GM21526 (cell line): ENCODE measurements around the gene ATP6V0E1.
"Not testable (repeated sequence)": the region's sequence is repeated elsewhere in the genome, so short reads cannot be mapped to it uniquely, and the experiment has no call there.

ENCODE experiments used
- ATAC-seq: cut with Tn5 transposase; IDR thresholded peaks from one replicate; pipeline ENCODE4 v1.9.1; 2021; ENCODE audit warnings: moderate library complexity; ENCODE audit not compliant: unreplicated experiment, low FRiP score

Gene ATP6V0E1

DNA sequence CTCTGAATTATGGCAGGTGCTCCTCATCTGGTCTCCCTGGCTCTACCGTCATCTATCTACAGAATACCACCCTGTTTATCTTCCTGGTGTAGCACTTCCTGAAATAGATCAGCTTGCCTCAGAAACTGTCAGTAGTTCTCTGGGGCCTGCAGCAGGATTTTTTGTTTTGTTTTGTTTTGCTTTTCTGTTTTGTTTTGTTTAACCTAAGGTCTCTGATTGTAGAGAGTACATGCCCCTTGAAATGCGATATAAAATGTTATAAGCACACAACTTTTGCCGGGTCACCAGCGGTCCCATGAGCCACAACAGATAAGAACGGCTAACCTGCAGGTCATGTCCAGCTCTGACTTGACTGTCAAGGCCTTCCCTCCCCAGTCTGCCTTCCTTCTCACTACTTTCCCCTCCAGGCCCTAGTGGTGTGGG is 45.9 kb downstream of the ATP6V0E1 start:
- no peak for ATAC-seq

DNA sequence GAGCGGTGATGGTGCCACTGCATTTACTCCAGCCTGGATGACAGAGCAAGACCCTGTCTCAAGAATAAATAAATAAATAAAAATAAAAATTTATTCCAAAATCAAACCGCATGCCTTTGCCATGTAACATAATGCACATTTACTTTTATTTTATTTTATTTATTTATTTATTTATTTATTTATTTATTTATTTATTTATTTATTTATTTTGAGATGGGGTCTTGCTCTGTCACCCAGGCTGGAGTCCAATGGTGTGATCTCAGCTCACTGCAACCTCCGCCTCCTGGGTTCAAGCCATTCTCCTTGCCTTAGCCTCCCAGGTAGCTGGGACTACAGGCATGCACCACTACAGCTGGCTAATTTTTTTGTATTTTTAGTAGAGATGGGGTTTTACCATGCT is 48.5 kb downstream of the ATP6V0E1 start:
- not testable (repeated sequence) for ATAC-seq

DNA sequence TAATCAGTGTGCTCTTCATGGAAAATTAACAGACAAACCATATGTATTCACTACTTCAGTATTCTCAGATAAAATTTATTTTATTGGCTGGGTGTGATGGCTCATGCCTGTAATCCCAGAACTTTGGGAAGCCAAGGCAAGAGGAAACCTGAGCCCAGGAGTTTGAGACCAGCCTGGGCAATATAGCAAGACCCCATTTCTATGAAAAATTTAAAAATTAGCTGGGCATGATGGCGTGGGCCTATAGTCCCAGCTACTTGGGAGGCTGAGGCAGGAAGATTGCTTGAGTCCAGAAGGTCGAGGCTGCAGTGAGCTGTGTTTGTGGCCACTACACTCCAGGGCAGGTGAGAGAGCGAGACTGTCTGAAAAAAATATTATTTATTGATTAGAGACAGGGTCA is 49.2 kb downstream of the ATP6V0E1 start:
- ATAC-seq, result no peak

DNA sequence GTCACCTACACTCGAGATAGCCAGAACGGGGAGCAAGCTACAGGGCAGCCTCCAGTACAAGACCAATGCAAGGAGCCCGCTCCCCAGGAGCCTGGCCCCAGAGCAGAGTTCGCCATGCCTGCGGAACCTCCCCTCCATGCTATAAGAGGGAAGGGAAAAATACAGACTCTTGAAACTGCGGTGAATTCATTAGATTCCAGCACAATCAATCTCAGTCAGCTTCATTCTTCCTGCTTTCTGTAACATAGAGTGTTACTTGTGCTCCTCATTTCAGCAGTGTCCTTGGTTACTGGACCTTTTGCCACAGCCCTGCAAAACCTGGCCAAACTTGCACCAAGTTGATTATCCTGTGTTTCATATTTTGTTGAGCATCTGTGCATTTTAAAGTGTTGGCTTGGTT is 50.4 kb downstream of the ATP6V0E1 start:
- no peak for ATAC-seq

DNA sequence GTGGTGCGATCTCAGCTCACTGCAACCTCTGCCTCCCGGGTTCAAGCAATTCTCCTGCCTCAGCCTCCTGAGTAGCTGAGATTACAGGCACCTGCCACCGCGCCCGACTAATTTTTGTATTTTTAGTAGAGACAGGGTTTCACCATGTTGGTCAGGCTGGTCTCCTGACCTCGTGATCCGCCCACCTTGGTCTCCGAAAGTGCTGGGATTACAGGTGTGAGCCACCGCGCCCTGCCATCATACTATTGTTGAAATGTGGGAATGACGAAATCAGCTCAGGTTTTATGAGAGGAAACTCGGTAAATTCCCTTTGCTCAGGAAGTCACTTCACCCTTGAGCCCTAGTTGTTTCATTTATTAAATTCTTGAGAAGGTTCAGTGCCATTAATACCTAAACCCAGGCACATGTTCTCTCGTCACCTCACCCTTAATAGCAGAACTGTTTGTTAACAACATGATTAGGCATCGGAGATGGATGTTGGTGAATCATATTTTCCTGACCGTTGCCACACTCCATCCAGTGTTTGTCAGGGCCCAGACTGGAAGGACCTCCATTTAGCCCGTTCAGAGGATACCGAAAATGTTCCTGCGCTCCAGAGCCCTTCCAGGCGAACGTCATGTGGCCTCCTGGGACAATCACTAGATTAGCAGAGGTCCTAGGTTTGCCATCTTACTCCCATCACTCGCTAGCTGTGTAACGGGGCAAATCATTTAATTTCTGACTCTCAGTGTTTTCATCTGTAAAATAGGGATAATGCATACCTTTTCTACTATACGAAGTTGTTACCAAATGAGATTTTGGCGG is 52.5 kb downstream of the ATP6V0E1 start:
- ATAC-seq, result peak; percentile 35

DNA sequence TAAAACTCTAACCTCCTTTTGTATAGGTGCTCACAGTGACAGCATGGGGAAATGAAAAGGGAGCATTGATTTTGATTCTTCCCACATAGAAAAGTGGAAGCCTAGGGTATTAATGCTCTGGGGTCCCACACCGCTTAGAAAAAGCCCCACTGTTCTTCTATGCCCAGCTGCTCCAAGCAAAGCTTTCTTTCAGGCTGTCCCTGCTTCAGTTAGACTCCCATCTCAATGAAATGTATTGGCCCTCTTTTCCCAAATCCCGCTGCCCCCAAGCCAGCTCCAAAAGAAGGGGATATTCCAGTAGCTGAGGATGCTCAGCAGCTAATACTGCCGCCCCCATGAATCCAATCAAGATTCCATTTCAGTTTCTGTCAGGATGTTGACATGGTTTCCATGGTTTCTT is 55.6 kb downstream of the ATP6V0E1 start:
- ATAC-seq, result no peak

DNA sequence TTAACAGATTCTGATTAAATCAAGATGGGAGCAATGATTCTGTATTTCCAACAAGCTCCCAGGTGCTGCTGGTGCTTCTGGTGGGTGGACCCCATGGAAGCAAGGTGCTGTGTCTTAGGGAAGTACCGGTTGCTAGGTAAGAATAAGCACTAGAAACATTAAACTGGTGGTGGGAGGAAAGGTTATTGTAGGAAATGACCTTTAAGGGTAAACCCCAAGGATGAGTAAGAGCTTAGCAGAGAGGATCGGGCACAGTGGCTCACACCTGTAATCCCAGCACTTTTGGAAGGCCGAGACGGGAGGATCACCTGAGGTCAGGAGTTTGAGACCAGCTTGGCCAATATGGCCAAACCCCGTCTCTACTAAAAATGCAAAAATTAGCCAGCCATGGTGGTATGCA is 56.4 kb downstream of the ATP6V0E1 start:
- ATAC-seq, result no peak

DNA sequence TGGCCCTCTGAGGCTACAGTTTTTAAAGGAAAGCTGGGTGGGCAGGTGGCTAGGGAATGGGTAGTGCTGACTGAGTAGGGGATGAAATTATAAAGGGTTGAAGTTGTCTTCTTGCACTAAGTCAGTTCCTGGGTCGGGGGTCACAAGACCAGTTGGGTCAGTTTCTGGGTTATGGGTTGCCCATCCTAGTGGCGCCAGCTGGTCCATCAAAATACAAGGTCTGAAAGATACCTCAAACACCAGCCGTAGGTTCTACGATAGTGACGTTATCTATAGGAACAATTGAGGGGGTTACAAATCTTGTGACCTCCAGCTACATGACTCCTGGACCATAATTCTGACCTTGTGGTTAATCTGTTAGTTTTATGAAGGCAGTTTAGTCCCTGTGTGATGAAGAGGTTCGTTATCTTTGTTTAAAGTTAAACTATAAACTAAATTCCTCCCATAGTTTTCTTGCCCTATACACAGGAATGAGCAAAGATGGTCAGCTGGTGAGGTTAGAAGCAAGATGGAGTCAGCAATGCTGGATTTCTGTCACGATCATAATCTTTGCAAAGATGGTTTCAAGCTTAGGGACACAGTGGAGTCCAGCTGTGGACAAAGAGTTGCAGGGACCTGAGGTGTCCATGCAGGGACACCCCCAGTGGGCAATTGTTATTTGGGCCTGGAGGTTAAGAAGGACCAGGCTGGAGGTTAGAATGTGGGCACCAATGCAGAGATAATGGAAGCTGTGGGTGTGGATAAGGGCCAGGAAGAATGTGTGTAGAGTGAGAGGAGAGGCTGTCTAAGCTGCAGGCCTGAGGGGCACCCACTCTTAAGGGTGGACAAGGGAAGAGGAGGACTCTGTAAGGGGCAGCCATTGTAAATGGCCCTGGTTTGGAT is 58.6 kb downstream of the ATP6V0E1 start:
- ATAC-seq, result no peak

DNA sequence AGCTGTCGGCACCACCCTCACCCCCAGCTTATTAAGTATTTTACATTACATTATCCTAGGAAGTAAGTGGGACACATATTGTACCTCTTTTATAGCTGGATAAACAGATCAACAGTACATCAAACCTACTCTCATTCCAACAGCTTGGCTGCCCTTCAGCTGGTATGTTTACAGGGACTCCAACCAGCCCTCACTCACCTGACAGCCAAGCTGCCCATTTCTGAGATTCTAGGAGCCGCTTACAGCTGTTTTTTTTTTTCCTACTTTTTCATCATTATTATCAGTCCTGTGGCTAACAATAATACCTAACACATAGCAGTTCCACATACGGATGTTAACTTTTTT is 59.2 kb downstream of the ATP6V0E1 start:
- no peak for ATAC-seq

DNA sequence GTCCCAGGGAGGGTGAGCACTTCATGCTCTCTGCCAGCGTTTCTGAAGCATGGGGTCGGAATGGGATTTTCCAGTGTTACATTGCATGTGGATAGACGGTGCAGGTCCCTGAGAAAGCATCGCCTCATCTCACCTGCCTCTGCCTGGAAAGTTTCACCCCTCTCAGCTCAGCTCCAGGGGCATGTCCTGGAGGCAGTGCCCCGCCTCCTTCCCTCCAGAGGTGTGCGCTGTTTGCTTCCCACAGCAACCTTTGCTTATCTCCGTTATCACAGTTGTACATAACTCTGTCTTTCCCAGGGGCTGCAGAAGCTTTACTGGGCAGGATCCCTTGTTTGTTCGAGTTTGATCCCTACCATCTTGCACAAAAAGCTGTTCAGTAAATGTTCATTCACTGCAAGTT is 61.9 kb downstream of the ATP6V0E1 start:
- ATAC-seq, result no peak

DNA sequence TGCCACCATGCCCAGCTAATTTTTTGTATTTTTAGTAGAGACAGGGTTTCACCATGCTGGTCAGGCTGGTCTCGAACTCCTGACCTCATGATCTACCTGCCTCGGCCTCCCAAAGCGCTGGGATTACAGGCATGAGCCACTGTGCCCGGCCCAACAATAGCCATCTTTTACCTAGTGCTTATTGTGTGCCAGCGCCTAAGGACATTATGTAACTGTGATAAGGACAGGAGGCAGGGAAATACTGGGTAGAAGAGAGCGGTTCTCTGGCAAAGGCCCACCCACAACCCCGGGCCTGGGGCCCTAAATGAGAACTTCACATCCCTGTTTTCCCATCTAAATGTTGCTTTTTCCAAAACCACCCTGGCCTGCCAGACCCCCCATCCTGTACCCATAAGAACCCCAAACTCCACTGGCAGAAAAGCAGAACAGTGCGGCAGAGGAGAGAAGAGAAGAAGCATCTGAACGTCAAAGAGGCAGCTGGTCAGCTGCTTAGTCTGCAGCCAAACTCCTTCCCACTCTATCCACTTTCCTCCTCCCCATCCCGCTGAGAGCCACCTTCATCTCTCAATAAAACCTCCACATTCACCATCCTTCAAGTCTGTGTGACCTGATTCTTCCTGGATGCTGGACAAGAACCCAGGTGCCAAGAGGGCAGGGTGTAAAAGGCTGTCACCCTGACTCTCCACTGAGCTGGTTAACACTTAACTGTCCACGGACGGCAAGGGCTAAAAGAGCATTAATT is 63.7 kb downstream of the ATP6V0E1 start:
- ATAC-seq, result not testable (repeated sequence)

DNA sequence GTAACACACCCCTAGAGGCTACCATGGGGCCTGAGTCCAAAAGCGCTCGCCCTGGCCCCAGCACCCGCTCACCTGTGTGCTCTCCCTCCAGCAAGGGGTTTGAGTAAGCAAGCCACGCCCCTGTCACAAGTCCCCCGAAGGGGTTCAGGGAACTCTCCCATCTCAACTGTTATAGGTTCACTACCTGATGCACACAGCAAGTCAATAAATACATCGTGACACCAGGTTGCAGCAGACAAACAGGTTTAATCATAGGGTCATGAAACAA is 64.2 kb downstream of the ATP6V0E1 start:
- ATAC-seq, result no peak

DNA sequence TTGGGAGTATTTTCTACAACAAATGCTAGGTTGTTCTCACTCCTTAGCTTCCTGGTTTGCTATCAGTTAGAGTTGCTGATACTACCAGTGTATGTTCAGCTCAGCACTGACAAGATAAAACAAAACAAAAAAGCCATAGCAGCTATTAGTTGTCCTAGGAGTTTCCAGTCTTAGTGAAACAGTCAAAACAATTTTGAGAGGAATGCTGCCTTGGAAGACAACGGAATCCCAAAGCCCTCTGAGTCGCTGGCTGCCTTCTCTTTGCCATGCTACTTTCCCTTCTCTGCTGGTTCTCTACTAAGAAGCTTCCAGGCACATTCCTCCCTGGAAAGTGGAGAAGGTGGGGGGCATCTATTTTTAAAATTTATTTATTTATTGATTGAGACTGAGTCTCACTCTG is 67.2 kb downstream of the ATP6V0E1 start:
- no peak for ATAC-seq

DNA sequence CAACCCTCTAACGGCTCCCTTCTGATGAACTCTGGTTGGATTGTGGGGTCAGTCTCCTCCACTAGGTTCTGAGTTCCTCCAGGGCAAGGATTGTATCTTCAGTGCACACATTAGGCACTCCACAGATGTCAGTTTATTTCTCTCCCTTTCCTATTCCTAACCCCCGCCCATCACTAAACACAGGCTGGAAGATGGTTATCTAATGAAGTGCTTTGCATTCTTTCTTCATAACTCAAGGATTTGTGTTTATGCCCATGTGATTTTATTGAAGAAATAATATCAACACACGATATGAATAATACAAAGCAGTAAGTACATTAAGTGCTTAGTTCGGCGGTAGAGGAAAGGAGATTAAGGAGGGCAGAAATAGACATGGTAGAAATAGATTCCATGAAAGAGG is 68.2 kb downstream of the ATP6V0E1 start:
- no peak for ATAC-seq

DNA sequence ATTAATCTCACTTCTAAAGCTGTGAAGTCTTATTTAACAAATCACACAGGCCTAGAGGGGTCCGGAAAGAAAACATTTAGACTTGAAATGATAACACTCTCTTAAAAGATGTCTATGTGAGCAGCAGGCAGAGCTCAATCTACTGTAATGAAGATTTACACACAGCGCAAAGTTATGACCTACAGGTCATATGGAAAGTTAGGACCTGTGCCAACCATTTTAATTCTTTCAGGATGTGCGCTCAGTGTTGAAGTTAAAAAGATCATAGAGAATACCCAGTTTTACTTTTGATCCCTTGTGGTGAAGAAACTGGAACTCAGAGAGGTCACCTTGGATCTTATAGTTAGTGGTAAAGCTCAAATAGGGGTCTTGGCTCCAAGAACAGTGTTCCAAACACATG is 69.5 kb downstream of the ATP6V0E1 start:
- no peak for ATAC-seq

DNA sequence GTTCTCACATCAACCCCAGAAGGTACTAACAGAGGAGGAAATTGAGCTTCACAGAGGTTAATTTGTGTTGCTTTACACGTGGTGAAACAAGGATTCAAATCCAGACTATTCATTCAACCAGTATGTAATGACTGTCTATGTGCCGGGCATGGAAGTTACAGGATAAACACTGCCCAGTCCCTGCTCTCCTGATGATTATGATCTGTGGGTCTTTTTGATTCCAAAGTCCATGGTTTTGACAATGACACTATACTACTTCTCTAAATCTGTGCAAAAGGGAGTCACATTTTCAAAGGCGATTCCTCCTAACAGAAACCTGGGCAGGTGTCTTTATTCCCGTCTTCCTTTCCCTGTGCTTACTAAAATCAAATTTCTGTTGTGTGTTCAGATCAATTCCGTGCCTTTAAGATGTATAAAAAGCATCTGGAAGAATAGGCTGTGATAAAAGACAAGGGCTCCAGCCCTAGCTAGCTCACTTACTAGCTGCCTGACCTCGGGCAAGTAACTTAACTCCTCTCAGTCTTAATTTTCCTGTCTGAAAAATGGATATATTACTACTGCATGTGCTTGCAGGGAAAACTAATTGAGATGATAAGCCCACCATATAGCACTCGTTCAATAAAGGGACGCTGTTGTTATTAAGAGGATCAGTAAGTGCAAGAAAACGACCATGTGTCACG is 71.6 kb downstream of the ATP6V0E1 start:
- no peak for ATAC-seq

DNA sequence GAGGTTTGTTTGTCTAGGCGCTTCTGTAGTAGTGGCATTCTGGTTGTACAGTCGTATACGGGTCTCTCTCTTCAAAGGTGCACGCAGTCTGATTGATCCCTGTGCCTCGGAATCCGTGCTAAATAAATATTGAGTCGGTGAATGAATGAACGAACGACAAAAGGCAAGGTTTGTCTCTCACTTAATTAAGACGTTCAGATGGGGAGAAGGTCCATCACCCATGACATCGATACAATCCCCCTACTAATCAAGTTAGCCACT is 72.1 kb downstream of the ATP6V0E1 start:
- ATAC-seq, result peak; percentile 0

DNA sequence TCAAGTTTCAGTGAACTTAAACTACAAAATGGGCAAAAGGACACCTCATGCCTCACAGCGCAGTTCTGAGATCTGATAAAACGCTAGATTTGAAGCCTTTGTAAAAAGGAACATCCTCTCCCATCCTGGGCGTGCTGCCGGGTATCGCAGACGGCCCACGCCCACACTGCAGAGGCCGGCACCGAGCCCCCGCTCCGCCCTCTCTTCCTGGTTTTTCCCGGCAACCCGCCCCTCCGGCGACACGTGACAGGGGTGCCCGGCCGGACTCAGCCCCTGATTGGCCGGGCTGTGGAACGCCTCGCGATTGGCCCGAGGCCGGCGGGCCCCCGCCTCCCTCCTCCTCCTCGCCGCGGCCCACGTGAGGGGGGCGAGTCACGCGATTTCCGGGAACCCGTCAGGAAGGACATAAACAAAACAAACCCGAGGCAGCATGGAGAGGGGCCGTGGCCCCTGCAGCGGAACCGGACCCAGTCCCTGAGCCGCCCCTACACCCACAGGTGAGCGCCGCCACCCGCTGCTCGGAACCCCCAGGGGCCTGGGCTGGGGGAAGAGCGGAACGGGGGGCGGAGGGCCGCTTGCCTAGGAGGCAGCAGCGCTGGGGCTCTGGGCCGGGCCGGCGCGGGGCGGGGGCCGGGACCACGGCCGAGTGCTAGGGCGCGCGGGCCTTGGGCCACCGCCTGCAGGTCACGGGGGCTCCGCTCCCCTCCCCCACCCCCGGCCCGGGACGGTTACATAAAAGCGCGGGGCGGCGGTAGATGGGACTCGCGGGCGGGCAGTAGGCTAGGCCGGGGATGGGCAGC is 72.6 kb downstream of the ATP6V0E1 start, which contains the start of gene CREBRF:
Gene CREBRF, plus strand, starts transcription at position 370 of the 800 bp plus-strand sequence. CDS start 24,424 bp downstream, outside the sequence.
- peak; percentile 74 for ATAC-seq

DNA sequence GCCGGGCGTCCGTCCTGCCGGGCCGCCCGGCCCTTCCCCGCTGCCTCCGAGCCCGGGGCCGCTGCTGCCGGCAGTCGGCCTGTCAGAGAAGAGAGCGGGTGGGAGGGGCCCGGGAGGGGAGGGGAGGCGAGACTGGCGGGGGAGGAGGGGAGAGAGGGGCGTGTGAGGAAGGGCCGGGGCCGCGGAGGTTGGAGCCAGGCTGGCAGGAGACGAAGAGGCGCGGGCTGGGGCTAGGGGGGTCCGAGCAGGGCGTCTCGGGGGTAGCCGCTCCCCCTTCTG is 73.2 kb downstream of the ATP6V0E1 start:
- ATAC-seq, result peak; percentile 18
